OCI-LY3 (cell line): ENCODE data around the gene TRABD.

Experiments
- EZH2phosphoT487 ChIP-seq: fragments of 200-600 bp; shearing (Covaris generic); IDR thresholded peaks from 2 replicates; pipeline ENCODE4 v1.6.1; 2018; ENCODE audit warnings: antibody characterized with exemption, mixed run types, low read depth
- TF ChIP-seq, protein P1 (sequence below): fragments of 200-600, 300-600 bp; sonication (generic); IDR thresholded peaks from 2 replicates; pipeline ENCODE4 v1.5.1; 2014; ENCODE audit warnings: antibody characterized with exemption, low read length, low read depth

- TF ChIP-seq, protein P1, sequence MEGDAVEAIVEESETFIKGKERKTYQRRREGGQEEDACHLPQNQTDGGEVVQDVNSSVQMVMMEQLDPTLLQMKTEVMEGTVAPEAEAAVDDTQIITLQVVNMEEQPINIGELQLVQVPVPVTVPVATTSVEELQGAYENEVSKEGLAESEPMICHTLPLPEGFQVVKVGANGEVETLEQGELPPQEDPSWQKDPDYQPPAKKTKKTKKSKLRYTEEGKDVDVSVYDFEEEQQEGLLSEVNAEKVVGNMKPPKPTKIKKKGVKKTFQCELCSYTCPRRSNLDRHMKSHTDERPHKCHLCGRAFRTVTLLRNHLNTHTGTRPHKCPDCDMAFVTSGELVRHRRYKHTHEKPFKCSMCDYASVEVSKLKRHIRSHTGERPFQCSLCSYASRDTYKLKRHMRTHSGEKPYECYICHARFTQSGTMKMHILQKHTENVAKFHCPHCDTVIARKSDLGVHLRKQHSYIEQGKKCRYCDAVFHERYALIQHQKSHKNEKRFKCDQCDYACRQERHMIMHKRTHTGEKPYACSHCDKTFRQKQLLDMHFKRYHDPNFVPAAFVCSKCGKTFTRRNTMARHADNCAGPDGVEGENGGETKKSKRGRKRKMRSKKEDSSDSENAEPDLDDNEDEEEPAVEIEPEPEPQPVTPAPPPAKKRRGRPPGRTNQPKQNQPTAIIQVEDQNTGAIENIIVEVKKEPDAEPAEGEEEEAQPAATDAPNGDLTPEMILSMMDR: no peak
- TF ChIP-seq EZH2phosphoT487: no peak
These were observed 3.3 kb upstream of the TRABD start for GRCh38 chr22:50182176-50183081.
